IMR-90 (cell line): ENCODE results near the gene CDKN2B-AS1. TPM values are rescaled to one million over a fixed set of nuclear protein-coding genes. Genes with fewer than 3 reads are reported as not detected.

Source experiments
- ATAC-seq: fragments of 200-7000 bp; cut with Tn5 transposase; 2 replicates; pipeline ENCODE4 v1.9.1; 2020; ENCODE audit warnings: low read depth, mild to moderate bottlenecking, moderate library complexity
- BruUV-seq: library from RNA; stranded (reverse); fragments of 400-500 nt; replicated peaks from 2 replicates; lab custom pipeline; 2021; lab: Mats Ljungman, UMichigan
- CTCF ChIA-PET: fragments of 300-600 bp; formaldehyde crosslinking; extraction: SDS; loops from one replicate; lab custom pipeline; 2021; ENCODE audit warnings: antibody characterized with exemption; lab: Yijun Ruan, JAX
- POLR2A ChIA-PET: fragments of 300-600 bp; sonication (Branson Sonifier 250); formaldehyde crosslinking; loops from one replicate; lab custom pipeline; 2022; ENCODE audit warnings: antibody characterized with exemption; ENCODE audit not compliant: unreplicated experiment; lab: Charles Lee
- DNase-seq: peaks from one replicate; pipeline ENCODE4 v3.0.0; 2013
- H2AFZ ChIP-seq: replicated peaks from 2 replicates; pipeline ENCODE3; 2013; ENCODE audit warnings: low read length, mild to moderate bottlenecking; ENCODE audit not compliant: poor library complexity
- H2AK5ac ChIP-seq: 2 replicates; pipeline ENCODE4 v1.6.1; 2013; ENCODE audit warnings: low read depth, low read length, inconsistent platforms
- H2AK9ac ChIP-seq: replicated peaks from 2 replicates; pipeline ENCODE3; 2013; ENCODE audit warnings: mild to moderate bottlenecking, low read depth, low read length, moderate library complexity; ENCODE audit not compliant: poor library complexity
- H2BK120ac ChIP-seq: 2 replicates; pipeline ENCODE4 v1.6.1; 2013; ENCODE audit warnings: low read depth, low read length, inconsistent platforms
- H2BK15ac ChIP-seq: 3 replicates; pipeline ENCODE4 v1.6.1; 2013; ENCODE audit warnings: low read depth, low read length, inconsistent platforms
- H2BK20ac ChIP-seq: 2 replicates; pipeline ENCODE4 v1.6.1; 2013; ENCODE audit warnings: low read depth, mild to moderate bottlenecking, inconsistent platforms, low read length, moderate library complexity
- H2BK5ac ChIP-seq: 2 replicates; pipeline ENCODE4 v1.6.1; 2013; ENCODE audit warnings: mild to moderate bottlenecking, low read depth, low read length, inconsistent platforms; ENCODE audit not compliant: poor library complexity, severe bottlenecking
- H3K14ac ChIP-seq: replicated peaks from 2 replicates; pipeline ENCODE4 v1.6.1; 2013; ENCODE audit warnings: low read depth, low read length, inconsistent platforms
- H3K18ac ChIP-seq: 2 replicates; pipeline ENCODE4 v1.6.1; 2013; ENCODE audit warnings: low read depth, low read length, control low read depth
- H3K23ac ChIP-seq: 2 replicates; pipeline ENCODE4 v1.6.1; 2013; ENCODE audit warnings: low read depth, low read length, inconsistent platforms
- H3K27ac ChIP-seq: 2 replicates; pipeline ENCODE4 v1.5.1; 2013; ENCODE audit warnings: mild to moderate bottlenecking, control low read depth, low read length; ENCODE audit not compliant: insufficient read depth
- H3K27me3 ChIP-seq: 2 replicates; pipeline ENCODE4 v1.6.1; 2013; ENCODE audit warnings: low read length; ENCODE audit not compliant: control insufficient read depth, insufficient read depth
- H3K36me3 ChIP-seq: 2 replicates; pipeline ENCODE4 v1.6.1; 2013; ENCODE audit warnings: low read length, mixed read lengths; ENCODE audit not compliant: control insufficient read depth, insufficient read depth
- H3K4ac ChIP-seq: 2 replicates; pipeline ENCODE4 v1.6.1; 2013; ENCODE audit warnings: low read depth, low read length, inconsistent platforms
- H3K4me1 ChIP-seq: 2 replicates; pipeline ENCODE4 v1.6.1; 2013; ENCODE audit warnings: low read length, mixed read lengths; ENCODE audit not compliant: control insufficient read depth, insufficient read depth
- H3K4me2 ChIP-seq: 2 replicates; pipeline ENCODE4 v1.6.1; 2013; ENCODE audit warnings: low read depth, mild to moderate bottlenecking, control low read depth, low read length, moderate library complexity
- H3K4me3 ChIP-seq: 2 replicates; pipeline ENCODE4 v1.5.1; 2013; ENCODE audit warnings: low read depth, mild to moderate bottlenecking, control low read depth, low read length, moderate library complexity; ENCODE audit not compliant: insufficient read depth
- H3K56ac ChIP-seq: 2 replicates; pipeline ENCODE4 v1.6.1; 2013; ENCODE audit warnings: low read length, inconsistent platforms; ENCODE audit not compliant: insufficient read depth; ENCODE audit errors: extremely low read depth
- H3K79me1 ChIP-seq, 2 experiments: 2 replicates each; pipeline ENCODE4 v1.6.1; 2013; ENCODE audit warnings: low read length in 2 of 2, inconsistent platforms in 1 of 2, low read depth in 1 of 2
- H3K9ac ChIP-seq: 2 replicates; pipeline ENCODE4 v1.6.1; 2013; ENCODE audit warnings: low read depth, low read length, control low read depth
- H3K9me1 ChIP-seq: 2 replicates; pipeline ENCODE4 v1.6.1; 2013; ENCODE audit warnings: low read length, inconsistent platforms; ENCODE audit not compliant: insufficient read depth
- H3K9me3 ChIP-seq: 2 replicates; pipeline ENCODE4 v1.6.1; 2013; ENCODE audit warnings: low read length; ENCODE audit not compliant: control insufficient read depth, insufficient read depth
- H4K20me1 ChIP-seq: 2 replicates; pipeline ENCODE4 v1.6.1; 2013; ENCODE audit warnings: low read length, inconsistent platforms; ENCODE audit not compliant: insufficient read depth
- H4K5ac ChIP-seq: 2 replicates; pipeline ENCODE4 v1.6.1; 2013; ENCODE audit warnings: mild to moderate bottlenecking, low read depth, low read length, control low read depth
- H4K8ac ChIP-seq, 2 experiments: 2 replicates each; pipeline ENCODE4 v1.6.1; 2013; ENCODE audit warnings: low read depth in 2 of 2, low read length in 2 of 2, control low read depth in 1 of 2, inconsistent platforms in 1 of 2
- H4K91ac ChIP-seq: 2 replicates; pipeline ENCODE4 v1.6.1; 2013; ENCODE audit warnings: low read depth, low read length, inconsistent platforms; ENCODE audit not compliant: insufficient read depth
- BHLHE40 ChIP-seq: fragments of 150-350 bp; IDR thresholded peaks from 2 replicates; pipeline ENCODE4 v1.6.1; 2016; ENCODE audit warnings: mild to moderate bottlenecking, low read depth, low read length
- CEBPB ChIP-seq: IDR thresholded peaks from 2 replicates; pipeline ENCODE4 v1.6.1; 2012; ENCODE audit warnings: low read depth, low read length, improper control_type of control experiment
- CHD1 ChIP-seq: IDR thresholded peaks from 2 replicates; pipeline ENCODE4 v1.6.1; 2012; ENCODE audit warnings: low read depth, low read length, improper control_type of control experiment
- CTCF ChIP-seq: conservative IDR thresholded peaks from 2 replicates; pipeline ENCODE4 v1.5.1; 2012; ENCODE audit warnings: mild to moderate bottlenecking, low read depth, low read length, improper control_type of control experiment
- ELK1 ChIP-seq: fragments of 150-350 bp; IDR thresholded peaks from 2 replicates; pipeline ENCODE4 v1.6.1; 2016; ENCODE audit warnings: low read depth, mild to moderate bottlenecking, low read length, moderate library complexity, borderline replicate concordance
- FOS ChIP-seq: fragments of 150-350 bp; IDR thresholded peaks from 2 replicates; pipeline ENCODE4 v1.6.1; 2016; ENCODE audit warnings: low read depth, low read length
- MAFK ChIP-seq: IDR thresholded peaks from 2 replicates; pipeline ENCODE4 v1.6.1; 2012; ENCODE audit warnings: low read depth, low read length, improper control_type of control experiment
- MAZ ChIP-seq: IDR thresholded peaks from 2 replicates; pipeline ENCODE4 v1.6.1; 2012; ENCODE audit warnings: low read depth, mild to moderate bottlenecking, low read length, improper control_type of control experiment, moderate library complexity, borderline replicate concordance
- MXI1 ChIP-seq: IDR thresholded peaks from 2 replicates; pipeline ENCODE4 v1.6.1; 2012; ENCODE audit warnings: low read depth, mild to moderate bottlenecking, low read length, moderate library complexity, borderline replicate concordance
- NFE2L2 ChIP-seq: fragments of 150-350 bp; IDR thresholded peaks from 2 replicates; pipeline ENCODE4 v1.6.1; 2016; ENCODE audit warnings: low read depth, mild to moderate bottlenecking, low read length
- POLR2A ChIP-seq: IDR thresholded peaks from 2 replicates; pipeline ENCODE4 v1.6.1; 2012; ENCODE audit warnings: mild to moderate bottlenecking, low read depth, low read length
- RAD21 ChIP-seq: IDR thresholded peaks from 2 replicates; pipeline ENCODE4 v1.6.1; 2012; ENCODE audit warnings: low read length, improper control_type of control experiment
- RCOR1 ChIP-seq: IDR thresholded peaks from 2 replicates; pipeline ENCODE4 v1.6.1; 2012; ENCODE audit warnings: mild to moderate bottlenecking, low read length, improper control_type of control experiment; ENCODE audit not compliant: insufficient replicate concordance
- RFX5 ChIP-seq: IDR thresholded peaks from 2 replicates; pipeline ENCODE4 v1.8.0; 2012; ENCODE audit warnings: low read depth, mild to moderate bottlenecking, low read length, moderate library complexity
- SMC3 ChIP-seq: fragments of 150-350 bp; IDR thresholded peaks from 2 replicates; pipeline ENCODE4 v1.6.1; 2016; ENCODE audit warnings: low read depth, mild to moderate bottlenecking, antibody characterized with exemption, low read length, moderate library complexity
- USF2 ChIP-seq: fragments of 150-350 bp; IDR thresholded peaks from 2 replicates; pipeline ENCODE4 v1.6.1; 2017; ENCODE audit warnings: mild to moderate bottlenecking, antibody characterized with exemption, low read length, low read depth
- WGBS, 2 experiments: methylation state at CpG; one replicate each; pipeline versions ENCODE4 v1.1.5 to v1.1.7; 2013; ENCODE audit warnings: missing lambda C conversion rate in 2 of 2; ENCODE audit not compliant: insufficient read length in 1 of 2; ENCODE audit errors: extremely low coverage in 2 of 2; 5-methylcytosine and 5-hydroxymethylcytosine counted together
- dilution Hi-C: fragments of 300-500 bp; cut with HindIII; formaldehyde crosslinking; loops from one replicate; pipeline ENCODE4 v1.14.3; 2018; ENCODE audit warnings: low sequenced_read_pairs; ENCODE audit not compliant: unreplicated experiment
- in situ Hi-C: fragments of 300-500 bp; cut with MboI; formaldehyde crosslinking; loops from 3 replicates; pipeline ENCODE4 v1.14.3; 2019; ENCODE audit warnings: low sequenced_read_pairs, inconsistent platforms, mixed read lengths
- intact Hi-C: fragments of 100-400 bp; cut with micrococcal nuclease; formaldehyde crosslinking; loops from 2 replicates; pipeline ENCODE4 v1.10.0; 2022
- polyA plus RNA-seq, 3 experiments: library from polyadenylated mRNA; depleted of rRNA; stranded (reverse); fragments of >200 nt; gene quantifications; 2 replicates each; pipeline ENCODE4 v1.2.3, GENCODE V29; 2012; ENCODE audit warnings: low replicate concordance in 1 of 3
- total RNA-seq: library from RNA; depleted of rRNA; stranded (reverse); fragments of >200 nt; gene quantifications from 2 replicates; pipeline ENCODE4 v1.2.3, GENCODE V29; 2012

CDKN2B-AS1 gene
- total and polyA plus RNA-seq, 2 of the 4 experiments (the other 2 are of a cell fraction), result 1.0 to 1.1 TPM

GRCh38 chr9:21974343-21974721, 20.3 kb upstream of the CDKN2B-AS1 start:
- intact Hi-C loops, result no loop called here
- BruUV-seq, result no TSS peak
- peaks cover 58% of the 10 kb centered on the region for H3K27me3 ChIP-seq

More at GRCh38 chr9:21974343-21974721, 20.3 kb upstream of the CDKN2B-AS1 start:
- no peak overlapping the region for H4K91ac ChIP-seq
- H2BK5ac ChIP-seq, result no peak overlapping the region
- no peaks in the 10 kb centered on the region for H3K4me1 ChIP-seq
- H3K27ac ChIP-seq, result 0 out of 2 replicates have a peak overlapping the region, but pooled peaks have one; percentile 9
- dilution Hi-C loops (no loop called here), in situ Hi-C loops (no loop called here)
- H4K20me1 ChIP-seq, result peaks cover 3% of the 10 kb centered on the region; the same call in 1 of the 2 replicates
- no peak overlapping the region for H2BK15ac ChIP-seq
- no peaks in the 10 kb centered on the region for H3K9me1 ChIP-seq
- no peak overlapping the region for H2BK120ac ChIP-seq
- peak overlapping the region; percentile 43 for H2AK9ac ChIP-seq
- H4K5ac ChIP-seq, result no peak overlapping the region
- H3K14ac ChIP-seq, result no peak overlapping the region
- no peak overlapping the region for H2AK5ac ChIP-seq
- ATAC-seq, result peak; percentile 5; the same call in 1 of the 2 replicates
- peak overlapping the region; percentile 88 for H2AFZ ChIP-seq
- POLR2A ChIA-PET, result no interaction called here
- H3K36me3 ChIP-seq, result peaks cover 7% of the 10 kb centered on the region; the same call in 1 of the 2 replicates
- H3K9ac ChIP-seq, result peak overlapping the region; percentile 62
- 0% methylated on average over 12 of the region's 21 CpGs; no CpG with 5 or more reads in 1 of the 2 experiments for whole genome bisulfite sequencing, 2 experiments
- CTCF ChIA-PET, result no interaction called here
- no peak overlapping the region for H3K18ac ChIP-seq
- H3K79me1 ChIP-seq, result no peaks in the 10 kb centered on the region
- no peak overlapping the region for H3K23ac ChIP-seq
- H2BK20ac ChIP-seq, result no peak overlapping the region
- TF ChIP-seq NFE2L2 (no peak), ELK1 (no peak), MXI1 (no peak), RFX5 (no peak), RAD21 (no peak), CTCF (no peak), FOS (no peak), USF2 (no peak), POLR2A (no peak), BHLHE40 (no peak), MAZ (no peak), SMC3 (no peak), CEBPB (no peak), CHD1 (no peak), RCOR1 (no peak), MAFK (no peak)
- H4K8ac ChIP-seq, result no peak overlapping the region
- no peak for DNase-seq
- peak overlapping the region; percentile 90 for H3K4me2 ChIP-seq
- no peak overlapping the region for H3K4ac ChIP-seq
- H3K9me3 ChIP-seq, result peaks cover 9% of the 10 kb centered on the region; the same call in 1 of the 2 replicates
- H3K56ac ChIP-seq, result no peak overlapping the region
- peak overlapping the region; percentile 75 for H3K4me3 ChIP-seq
